Neural progenitor cell (in vitro differentiated cells): ENCODE data around the gene OLIG2.

Source experiments
- CTCF ChIP-seq: fragments of 200-600 bp; sonication (generic); IDR thresholded peaks from 2 replicates; pipeline ENCODE4 v1.5.1; 2017; ENCODE audit warnings: antibody characterized with exemption, mild to moderate bottlenecking
- EZH2 ChIP-seq: fragments of 200-600 bp; sonication (generic); IDR thresholded peaks from 2 replicates; pipeline ENCODE4 v1.6.1; 2017; ENCODE audit warnings: antibody characterized with exemption, mild to moderate bottlenecking, moderate library complexity
- EZH2phosphoT487 ChIP-seq: fragments of 200-600 bp; sonication (generic); IDR thresholded peaks from 2 replicates; pipeline ENCODE4 v1.6.1; 2017; ENCODE audit warnings: antibody characterized with exemption

- no peak for TF ChIP-seq CTCF
- peak; percentile 3 for TF ChIP-seq EZH2
- TF ChIP-seq EZH2phosphoT487 = peak; percentile 6
These were observed 6.8 kb upstream of the OLIG2 start for GRCh38 chr21:33018707-33019465.
